Measurements from ENCODE around the gene FHOD1.
A peak's percentile ranks its signal among the peaks of the same experiment; 100 is the strongest.

The FHOD1 gene

GRCh38 chr16:67249178-67250044, 2.1 kb upstream of the FHOD1 start:
- no peak for DNase-seq (ENCODE audit: low read depth)

- DNase-seq (ENCODE audit: low read depth) = no peak
Measured at GRCh38 chr16:67248401-67249177, 1.3 kb upstream of the FHOD1 start, which contains the start of gene SLC9A5. Gene SLC9A5 (plus strand): TSS chr16:67248979. CDS start chr16:67249015, 36 bp downstream.

- DNase-seq (ENCODE audit: low read depth) = no peak
Measured at GRCh38 chr16:67248073-67248400, 756 bp upstream of the FHOD1 start.

GRCh38 chr16:67246756-67247191, 507 bp downstream of the FHOD1 start:
- DNase-seq (ENCODE audit: low read depth) = no peak

- DNase-seq (ENCODE audit: low read depth) = no peak
Measured at GRCh38 chr16:67246081-67246755, 1.1 kb downstream of the FHOD1 start.

GRCh38 chr16:67245674-67246080, 1.6 kb downstream of the FHOD1 start:
- no peak for DNase-seq (ENCODE audit: low read depth)

- DNase-seq (ENCODE audit: low read depth) = no peak
Measured at GRCh38 chr16:67245186-67245585, 2.1 kb downstream of the FHOD1 start.

- DNase-seq (ENCODE audit: low read depth) = peak; percentile 71
Measured at GRCh38 chr16:67244387-67245185, 2.7 kb downstream of the FHOD1 start.

GRCh38 chr16:67243481-67243880, 3.8 kb downstream of the FHOD1 start:
- DNase-seq (ENCODE audit: low read depth) = no peak

- no peak for DNase-seq (ENCODE audit: low read depth)
Measured at GRCh38 chr16:67242138-67242730, 5.0 kb downstream of the FHOD1 start.

GRCh38 chr16:67241008-67241900, 6.0 kb downstream of the FHOD1 start:
- DNase-seq (ENCODE audit: low read depth) = no peak

GRCh38 chr16:67240506-67240905, 6.8 kb downstream of the FHOD1 start:
- DNase-seq (ENCODE audit: low read depth) = no peak

GRCh38 chr16:67238806-67239470, 8.3 kb downstream of the FHOD1 start:
- DNase-seq (ENCODE audit: low read depth) = no peak

- no peak for DNase-seq (ENCODE audit: low read depth)
Measured at GRCh38 chr16:67238278-67238575, 9.1 kb downstream of the FHOD1 start.

- DNase-seq (ENCODE audit: low read depth) = no peak
Measured at GRCh38 chr16:67237396-67238277, 9.6 kb downstream of the FHOD1 start.

- DNase-seq (ENCODE audit: low read depth) = peak; percentile 66
Measured at GRCh38 chr16:67236563-67237395, 10.5 kb downstream of the FHOD1 start.

GRCh38 chr16:67235816-67236562, 11.3 kb downstream of the FHOD1 start:
- DNase-seq (ENCODE audit: low read depth) = peak; percentile 46
